Measurements from ENCODE around the gene ZNF430. TPM values are rescaled to one million over a fixed set of nuclear protein-coding genes. Genes with fewer than 3 reads are reported as not detected.

Gene ZNF430
- total RNA-seq, 4 donors from 2014 or later = 1.3 to 5.9 (median 2.0) TPM

- peaks cover 0 to 4% of the 10 kb centered on the region in 2 donors for H3K36me3 ChIP-seq
Observed at GRCh38 chr19:21101521-21102242, 81.2 kb downstream of the ZNF430 start.

GRCh38 chr19:21109116-21109515 lies 88.7 kb downstream of the ZNF430 start:
- TF ChIP-seq CTCF (IDR thresholded peaks at IDR 0.05 in 4 of 5, conservative IDR thresholded peaks at IDR 0.05 in 1 of 5) (no peak), POLR2A (IDR thresholded peaks at IDR 0.05) (no peak)
- Histone ChIP-seq H3K4me3 (no peak overlapping the region), H3K4me1 (no peaks in the 10 kb centered on the region), H3K9me3 (no peaks in the 10 kb centered on the region), H3K27me3 (no peaks in the 10 kb centered on the region), H3K27ac (no peak overlapping the region), H3K36me3 (peaks cover 0 to 4% of the 10 kb centered on the region in 2 donors)
- DNase-seq (no peak), ATAC-seq (no peak)
- in situ Hi-C loops (cut with MboI; ENCODE audit: low sequenced_read_pairs in 4 of 4) (no loop called here), intact Hi-C loops (cut with DNase I; ENCODE audit: low total_unique reads) (no loop called here)

More at GRCh38 chr19:21101521-21102242, 81.2 kb downstream of the ZNF430 start:
- Histone ChIP-seq H3K27ac (no peak overlapping the region), H3K4me1 (no peaks in the 10 kb centered on the region), H3K9me3 (no peaks in the 10 kb centered on the region), H3K4me3 (no peak overlapping the region), H3K27me3 (no peaks in the 10 kb centered on the region)
- in situ Hi-C loops (cut with MboI; ENCODE audit: low sequenced_read_pairs in 4 of 4) = no loop called here
- intact Hi-C loops (cut with DNase I; ENCODE audit: low total_unique reads) = no loop called here
- ATAC-seq (no peak), DNase-seq (no peak)
- no peak for TF ChIP-seq POLR2A (IDR thresholded peaks at IDR 0.05)
- no peak for TF ChIP-seq CTCF (IDR thresholded peaks at IDR 0.05 in 4 of 5, conservative IDR thresholded peaks at IDR 0.05 in 1 of 5)

Other genes with a start within 250 kb of the ZNF430 start
- 1 to 10 TPM in 2 of 4 donors, under 1 TPM in 1, not detected in 1; 0.82 to 2.1 (median 1.6) TPM for gene ZNF66, start 244.4 kb upstream of the ZNF430 start, total RNA-seq
- 1 to 10 TPM in 1 of 4 donors, under 1 TPM in 3; 0.34 to 1.8 (median 0.81) TPM for gene ZNF85, start 97.4 kb upstream of the ZNF430 start, total RNA-seq
- 1 to 10 TPM in 2 of 4 donors, under 1 TPM in 2; 0.29 to 2.2 (median 1.2) TPM for gene ZNF714, start 61.5 kb downstream of the ZNF430 start, total RNA-seq
- 1 to 10 TPM; 5.1 to 7.6 (median 6.7) TPM for gene ZNF431, start 121.4 kb downstream of the ZNF430 start, total RNA-seq

Measured in gastrocnemius medialis (tissue), 4 donors.